Lung microvascular endothelial cell (primary cell): ENCODE measurements around the gene TPD52L1. TPM values are rescaled to one million over a fixed set of nuclear protein-coding genes. Genes with fewer than 3 reads are reported as not detected.
A peak's percentile ranks its signal among the peaks of the same experiment; 100 is the strongest.

Source experiments
- DNase-seq, 2 donors: peaks; one replicate each; pipeline versions ENCODE4 v3.0.0 to v3.0.0-alpha.2; 2010; ENCODE audit warnings: low read depth in 2 of 2
- total RNA-seq: library from RNA; depleted of rRNA; stranded (reverse); fragments of >200 nt; gene quantifications from 2 replicates; pipeline ENCODE4 v1.2.1, GENCODE V29; 2014

The TPD52L1 gene
- total RNA-seq, 1 donor from 2014 or later = 2.4 TPM

GRCh38 chr6:125174626-125175025 is 21.1 kb downstream of the TPD52L1 start:
- DNase-seq = no peak

GRCh38 chr6:125175466-125176048 is 22.0 kb downstream of the TPD52L1 start:
- DNase-seq = no peak

- DNase-seq = no peak
Observed at GRCh38 chr6:125182237-125183008, 28.9 kb downstream of the TPD52L1 start.

GRCh38 chr6:125183391-125183790 is 29.8 kb downstream of the TPD52L1 start:
- no peak for DNase-seq

DNA sequence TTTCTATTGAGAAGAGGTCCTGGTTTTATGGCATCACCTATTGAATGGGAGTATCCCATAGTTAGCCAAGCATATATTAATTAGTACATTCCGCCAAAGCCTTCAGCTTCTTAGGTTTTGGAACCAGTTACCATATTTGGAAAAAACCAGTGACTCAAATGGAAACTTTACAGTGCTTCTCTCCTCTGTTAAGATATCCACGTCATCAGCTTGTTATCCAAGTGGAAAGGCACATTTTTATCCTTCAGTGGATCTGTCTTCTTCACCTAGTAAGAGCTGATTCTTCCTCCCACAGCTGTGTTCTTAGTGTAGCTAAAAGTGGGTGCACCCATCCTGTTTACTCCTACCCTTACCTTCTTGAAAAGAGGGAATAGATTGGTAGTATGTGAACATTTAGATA is 34.5 kb downstream of the TPD52L1 start:
- DNase-seq = no peak

GRCh38 chr6:125188594-125189203 is 35.1 kb downstream of the TPD52L1 start:
- no peak for DNase-seq

DNA sequence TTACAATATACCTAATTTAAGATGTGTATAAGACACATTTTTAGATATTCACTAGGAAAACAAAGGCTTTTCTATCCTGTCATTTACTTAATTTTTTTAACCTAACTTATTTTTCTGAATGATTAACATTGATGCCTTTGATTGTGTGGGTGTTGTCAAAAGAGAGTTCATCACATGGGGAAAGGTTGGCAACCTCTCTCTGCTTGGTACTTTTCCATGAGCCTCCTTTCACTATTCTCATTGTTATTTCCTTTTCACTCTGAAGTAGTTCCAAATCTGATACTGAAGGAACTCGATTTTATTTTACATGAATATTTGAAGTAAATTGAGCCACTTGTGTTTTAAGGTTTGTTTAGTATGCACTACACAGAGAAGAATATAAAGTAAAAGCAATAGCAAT is 35.9 kb downstream of the TPD52L1 start:
- no peak for DNase-seq

GRCh38 chr6:125190667-125191066 is 37.1 kb downstream of the TPD52L1 start:
- no peak for DNase-seq

GRCh38 chr6:125191916-125192609 is 38.5 kb downstream of the TPD52L1 start:
- DNase-seq = peak; percentile 69 to 80

GRCh38 chr6:125192610-125192930 is 39.0 kb downstream of the TPD52L1 start:
- DNase-seq = no peak

DNA sequence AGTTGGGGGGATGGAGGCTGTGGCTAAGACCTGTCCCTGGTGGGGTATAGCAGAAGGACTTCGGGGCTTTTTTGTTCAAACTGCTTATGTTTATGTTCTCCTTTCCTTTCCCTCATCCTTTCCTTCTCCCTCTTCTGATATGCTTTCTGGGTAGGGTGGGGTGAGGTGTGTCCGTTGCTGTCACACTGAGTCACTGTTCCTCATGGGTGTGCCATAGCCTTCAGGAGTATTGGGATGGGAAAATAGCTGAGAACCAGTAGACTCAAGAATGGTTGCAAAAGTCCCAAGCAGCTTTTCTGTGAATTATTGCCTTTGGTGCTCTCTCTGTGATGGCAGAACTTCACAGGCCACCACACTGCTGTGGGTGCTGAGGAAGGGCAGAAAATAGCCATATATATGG is 39.6 kb downstream of the TPD52L1 start:
- no peak for DNase-seq

- DNase-seq = no peak
Observed at GRCh38 chr6:125194941-125195340, 41.4 kb downstream of the TPD52L1 start.

DNA sequence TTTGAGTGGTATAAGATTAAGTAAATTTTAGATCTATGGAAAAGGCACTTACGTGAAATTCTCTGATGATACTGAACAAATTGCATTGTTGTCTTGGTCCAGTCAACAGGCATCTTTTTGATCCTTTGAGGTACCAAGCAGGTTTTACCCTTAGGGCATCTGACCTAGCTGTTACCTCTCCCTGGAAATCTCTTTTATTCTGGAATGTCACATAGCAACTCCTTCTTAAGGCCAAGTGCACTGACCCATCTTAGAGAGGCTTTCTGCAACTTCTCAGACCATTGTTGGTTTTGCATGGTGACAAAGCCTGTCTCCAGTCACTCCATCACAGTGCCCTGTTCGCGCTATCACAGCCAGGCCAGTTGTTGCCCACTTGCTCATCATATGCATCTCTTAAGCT is 42.0 kb downstream of the TPD52L1 start:
- DNase-seq = no peak

DNA sequence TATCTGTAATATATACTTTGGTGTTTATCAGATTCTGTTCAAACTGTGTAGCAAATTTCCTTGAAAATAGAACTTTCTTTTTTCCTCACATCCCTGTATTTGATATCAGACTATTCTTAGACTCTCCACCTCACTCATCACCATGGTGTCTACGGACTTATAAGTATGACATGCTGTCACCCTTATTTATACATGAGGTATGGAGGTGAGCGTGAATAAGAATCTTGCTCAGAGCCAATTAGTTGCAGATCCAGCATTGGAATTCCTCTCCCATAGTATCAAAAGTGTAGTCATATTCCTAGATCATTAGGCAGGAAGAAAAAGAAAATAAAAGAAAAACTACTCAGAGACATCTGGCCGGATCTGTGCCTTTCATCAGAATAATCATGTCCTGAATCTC is 43.0 kb downstream of the TPD52L1 start:
- no peak for DNase-seq

DNA sequence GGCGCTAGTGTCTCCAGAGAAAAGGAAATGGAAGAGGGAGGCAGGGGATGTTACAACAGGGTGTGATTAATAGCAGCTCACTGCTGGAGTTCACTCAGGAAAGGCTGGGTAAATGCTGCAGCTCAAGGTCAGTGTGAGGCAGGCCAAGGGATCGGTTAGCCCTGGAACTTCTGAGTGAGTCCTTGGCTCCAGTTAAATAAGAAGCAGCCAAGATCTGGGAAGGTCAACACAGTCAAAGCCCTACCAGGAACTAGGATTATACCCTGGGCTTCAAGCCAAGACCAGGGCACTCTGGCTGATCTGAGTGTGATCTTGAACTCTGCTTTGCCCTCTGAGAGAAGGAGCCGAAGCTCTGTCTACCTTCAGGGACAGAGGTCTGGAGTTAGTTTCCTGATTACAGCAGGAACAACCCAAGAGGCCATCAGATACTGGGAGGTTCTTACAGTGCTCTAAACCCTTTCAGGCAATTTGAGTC is 44.3 kb downstream of the TPD52L1 start:
- peak; percentile 36 to 72 for DNase-seq

- peak in 1 of 2 donors; percentile 12 for DNase-seq
Observed at GRCh38 chr6:125198398-125198937, 44.9 kb downstream of the TPD52L1 start.

GRCh38 chr6:125200941-125201340 is 47.4 kb downstream of the TPD52L1 start:
- DNase-seq = no peak

DNA sequence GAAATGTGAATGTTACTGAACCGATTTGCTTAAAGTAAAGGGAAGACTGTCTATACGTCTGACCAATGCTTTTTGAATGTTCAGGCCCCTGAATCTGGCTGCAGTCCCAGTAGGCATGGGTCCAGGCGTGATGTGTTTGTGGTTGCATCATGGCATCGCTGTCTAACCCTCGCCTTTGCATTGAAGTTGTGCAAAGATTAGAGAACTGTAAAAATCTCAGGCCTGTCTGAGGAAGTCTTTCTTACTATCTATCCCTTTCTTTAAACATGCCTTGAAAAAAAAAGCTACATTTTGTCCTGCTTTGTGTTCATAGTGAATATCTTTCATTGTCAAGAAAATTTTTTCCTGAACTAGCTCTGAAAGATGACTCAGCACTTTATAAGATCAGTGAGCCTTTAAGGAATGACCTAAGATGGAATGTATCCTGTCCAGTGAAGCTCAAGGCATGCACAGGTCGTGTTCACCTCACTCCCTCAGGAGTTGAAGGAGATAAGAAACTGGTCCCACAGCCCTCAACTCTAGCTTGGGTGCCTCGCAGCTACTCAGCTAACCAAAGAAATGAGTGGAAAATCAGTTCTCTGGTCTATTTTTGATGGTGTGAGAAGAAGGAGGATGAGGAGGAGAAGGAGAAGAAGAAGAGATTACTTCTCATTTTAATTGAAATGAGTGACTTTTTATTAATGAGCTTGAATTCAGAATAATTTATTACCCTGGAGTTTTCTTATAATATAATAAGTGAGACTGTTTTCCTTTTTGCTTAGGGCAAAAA is 48.6 kb downstream of the TPD52L1 start:
- DNase-seq = peak; percentile 40 to 78

GRCh38 chr6:125203395-125203794 is 49.8 kb downstream of the TPD52L1 start:
- no peak for DNase-seq

DNA sequence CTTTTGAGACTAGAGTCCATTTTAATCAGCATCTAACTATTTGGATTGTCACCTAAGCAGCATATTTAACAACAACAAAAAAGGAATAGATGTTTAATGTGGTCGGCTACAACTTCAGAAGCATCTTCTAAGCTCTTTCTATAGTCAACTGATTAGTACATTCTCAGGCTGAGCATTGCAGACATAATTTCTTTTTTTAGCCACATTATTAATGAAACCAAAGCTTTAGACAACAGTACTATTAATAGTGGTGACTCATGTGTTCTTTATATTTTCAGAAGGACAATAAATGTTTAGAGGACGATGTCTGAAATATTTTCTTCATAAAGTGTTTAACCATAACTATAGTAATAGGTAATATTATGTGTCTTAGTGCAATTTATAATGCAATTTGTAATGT is 52.4 kb downstream of the TPD52L1 start:
- no peak for DNase-seq

GRCh38 chr6:125206389-125206788 is 52.8 kb downstream of the TPD52L1 start:
- no peak for DNase-seq
